Astrocyte (in vitro differentiated cells and primary cell): ENCODE measurements around the gene MTMR6. TPM values are rescaled to one million over a fixed set of nuclear protein-coding genes. Genes with fewer than 3 reads are reported as not detected.

Source experiments
- DNase-seq: peaks from one replicate; pipeline ENCODE4 v3.0.0-alpha.2; 2010; ENCODE audit warnings: low read depth
- FAIRE-seq: peaks from 2 replicates; lab custom pipeline; 2011; peaks lifted over from hg19 to GRCh38; lab: Jason Lieb, UNC
- H2AFZ ChIP-seq: 2 replicates; pipeline ENCODE4 v1.6.0; 2012; ENCODE audit warnings: low read depth, low read length, inconsistent platforms
- H3K27ac ChIP-seq: 2 replicates; pipeline ENCODE4 v1.5.1; 2011; ENCODE audit warnings: low read depth, low read length, inconsistent platforms
- H3K27me3 ChIP-seq: 2 replicates; pipeline ENCODE4 v1.6.0; 2011; ENCODE audit warnings: low read length, inconsistent platforms; ENCODE audit not compliant: insufficient read depth
- H3K36me3 ChIP-seq: 2 replicates; pipeline ENCODE4 v1.5.1; 2011; ENCODE audit warnings: low read length, inconsistent platforms; ENCODE audit not compliant: insufficient read depth
- H3K4me1 ChIP-seq: 2 replicates; pipeline ENCODE4 v1.5.1; 2011; ENCODE audit warnings: low read length, inconsistent platforms; ENCODE audit not compliant: insufficient read depth
- H3K4me2 ChIP-seq: 2 replicates; pipeline ENCODE4 v1.6.0; 2012; ENCODE audit warnings: low read length, inconsistent platforms
- H3K4me3 ChIP-seq: 2 replicates; pipeline ENCODE4 v1.5.1; 2011; ENCODE audit warnings: low read depth, mild to moderate bottlenecking, low read length, inconsistent platforms; ENCODE audit not compliant: insufficient read depth
- H3K79me2 ChIP-seq: 2 replicates; pipeline ENCODE4 v1.6.0; 2012; ENCODE audit warnings: mild to moderate bottlenecking, low read length, inconsistent platforms; ENCODE audit not compliant: insufficient read depth
- H3K9ac ChIP-seq: 2 replicates; pipeline ENCODE4 v1.6.0; 2012; ENCODE audit warnings: mild to moderate bottlenecking, low read length, inconsistent platforms
- H3K9me3 ChIP-seq: 2 replicates; pipeline ENCODE4 v1.5.1; 2012; ENCODE audit warnings: low read depth, mild to moderate bottlenecking, low read length, inconsistent platforms; ENCODE audit not compliant: insufficient read depth
- H4K20me1 ChIP-seq: 2 replicates; pipeline ENCODE4 v1.6.0; 2012; ENCODE audit warnings: low read length, inconsistent platforms; ENCODE audit not compliant: insufficient read depth
- H3K27ac Mint-ChIP-seq: one replicate; pipeline ENCODE4 v1.8.0; 2021; ENCODE audit warnings: mild to moderate bottlenecking, mixed read lengths; ENCODE audit not compliant: unreplicated experiment
- H3K27me3 Mint-ChIP-seq: one replicate; pipeline ENCODE4 v1.8.0; 2021; ENCODE audit warnings: low read depth, mixed read lengths; ENCODE audit not compliant: unreplicated experiment
- H3K36me3 Mint-ChIP-seq: one replicate; pipeline ENCODE4 v1.8.0; 2021; ENCODE audit warnings: low read depth, mixed read lengths; ENCODE audit not compliant: unreplicated experiment
- H3K4me1 Mint-ChIP-seq: one replicate; pipeline ENCODE4 v1.8.0; 2021; ENCODE audit warnings: low read depth, mixed read lengths; ENCODE audit not compliant: unreplicated experiment
- H3K4me3 Mint-ChIP-seq: one replicate; pipeline ENCODE4 v1.8.0; 2021; ENCODE audit warnings: mild to moderate bottlenecking, moderate library complexity, mixed read lengths; ENCODE audit not compliant: unreplicated experiment
- H3K9me3 Mint-ChIP-seq: one replicate; pipeline ENCODE4 v1.8.0; 2021; ENCODE audit warnings: mild to moderate bottlenecking, mixed read lengths; ENCODE audit not compliant: unreplicated experiment
- CTCF ChIP-seq: IDR thresholded peaks from 2 replicates; pipeline ENCODE4 v1.5.1; 2011; ENCODE audit warnings: low read depth, mild to moderate bottlenecking, inconsistent platforms, low read length, moderate library complexity; ENCODE audit not compliant: insufficient read depth
- EZH2 ChIP-seq: IDR thresholded peaks from 2 replicates; pipeline ENCODE4 v1.6.1; 2012; ENCODE audit warnings: mild to moderate bottlenecking, low read length, inconsistent platforms; ENCODE audit not compliant: insufficient read depth
- total RNA-seq: library from RNA; stranded (reverse); gene quantifications from 2 replicates; pipeline ENCODE4 v1.2.1, GENCODE V29; 2021

Gene MTMR6
- total RNA-seq, 1 donor from 2014 or later: 18.5 TPM

GRCh38 chr13:25210842-25211569 lies 76.3 kb downstream of the MTMR6 start:
- no peak for FAIRE-seq
- no peak overlapping the region for H3K4me2 ChIP-seq
- no peak overlapping the region for H3K27ac Mint-ChIP-seq

GRCh38 chr13:25207291-25207810 lies 79.9 kb downstream of the MTMR6 start:
- Histone ChIP-seq H3K9me3 (no peaks in the 10 kb centered on the region), H3K4me1 (no peaks in the 10 kb centered on the region), H3K9ac (no peak overlapping the region), H3K27me3 (peaks cover 3% of the 10 kb centered on the region), H2AFZ (no peak overlapping the region), H3K27ac (no peak overlapping the region), H4K20me1 (no peaks in the 10 kb centered on the region), H3K79me2 (no peaks in the 10 kb centered on the region), H3K4me2 (no peak overlapping the region), H3K4me3 (no peak overlapping the region), H3K36me3 (no peaks in the 10 kb centered on the region)
- DNase-seq (no peak), FAIRE-seq (no peak)
- no peak for TF ChIP-seq CTCF
- no peak for TF ChIP-seq EZH2
- Mint-ChIP-seq H3K27ac (no peak overlapping the region), H3K4me1 (peaks cover 2% of the 10 kb centered on the region), H3K36me3 (no peaks in the 10 kb centered on the region), H3K27me3 (peaks cover 30% of the 10 kb centered on the region), H3K9me3 (no peaks in the 10 kb centered on the region), H3K4me3 (no peak overlapping the region)

More at GRCh38 chr13:25210842-25211569, 76.3 kb downstream of the MTMR6 start:
- Mint-ChIP-seq H3K4me3 (no peak overlapping the region), H3K9me3 (no peaks in the 10 kb centered on the region), H3K27me3 (peaks cover 11% of the 10 kb centered on the region), H3K4me1 (no peaks in the 10 kb centered on the region), H3K36me3 (no peaks in the 10 kb centered on the region)
- DNase-seq: no peak
- Histone ChIP-seq H3K4me1 (peaks cover 5% of the 10 kb centered on the region), H4K20me1 (no peaks in the 10 kb centered on the region), H2AFZ (no peak overlapping the region), H3K9me3 (no peaks in the 10 kb centered on the region), H3K4me3 (no peak overlapping the region), H3K27me3 (peaks cover 3% of the 10 kb centered on the region), H3K9ac (no peak overlapping the region), H3K36me3 (no peaks in the 10 kb centered on the region), H3K27ac (no peak overlapping the region), H3K79me2 (no peaks in the 10 kb centered on the region)
- TF ChIP-seq CTCF (no peak), EZH2 (no peak)

GRCh38 chr13:25204863-25205262 lies 82.4 kb downstream of the MTMR6 start:
- Mint-ChIP-seq H3K4me1 (peaks cover 12% of the 10 kb centered on the region), H3K36me3 (no peaks in the 10 kb centered on the region), H3K4me3 (no peak overlapping the region), H3K27ac (no peak overlapping the region), H3K27me3 (peaks cover 30% of the 10 kb centered on the region), H3K9me3 (peaks cover 3% of the 10 kb centered on the region)
- Histone ChIP-seq H3K4me1 (peaks cover 3% of the 10 kb centered on the region), H3K27ac (no peak overlapping the region), H3K4me2 (no peak overlapping the region), H2AFZ (no peak overlapping the region), H3K79me2 (no peaks in the 10 kb centered on the region), H4K20me1 (no peaks in the 10 kb centered on the region), H3K36me3 (no peaks in the 10 kb centered on the region), H3K9ac (no peak overlapping the region), H3K27me3 (peaks cover 3% of the 10 kb centered on the region), H3K4me3 (no peak overlapping the region), H3K9me3 (no peaks in the 10 kb centered on the region)
- FAIRE-seq: no peak
- no peak for TF ChIP-seq CTCF
- TF ChIP-seq EZH2: no peak
- no peak for DNase-seq
